GM12878 (cell line): ENCODE data around the gene F12. TPM values are rescaled to one million over a fixed set of nuclear protein-coding genes. Genes with fewer than 3 reads are reported as not detected.

Experiments used
- ATAC-seq: fragments of 200-7000 bp; cut with Tn5 transposase; 3 replicates; pipeline ENCODE4 v1.9.1; 2020; ENCODE audit warnings: mild to moderate bottlenecking, moderate library complexity
- BruUV-seq: library from RNA; stranded (reverse); fragments of 400-500 nt; replicated peaks from 2 replicates; lab custom pipeline; 2021; lab: Mats Ljungman, UMichigan
- CTCF ChIA-PET: fragments of 300-600 bp; sonication (Branson Sonifier 250); formaldehyde crosslinking; extraction: SDS; loops from one replicate; lab custom pipeline; 2021; ENCODE audit warnings: inconsistent platforms; lab: Yijun Ruan, JAX
- POLR2A ChIA-PET: fragments of 350-600 bp; formaldehyde crosslinking; extraction: SDS; loops from one replicate; lab custom pipeline; 2021; ENCODE audit warnings: inconsistent platforms; lab: Charles Lee
- RAD21 ChIA-PET: fragments of 300-600 bp; sonication (Branson Sonifier 250); formaldehyde crosslinking; loops from one replicate; lab custom pipeline; 2023; ENCODE audit warnings: antibody characterized with exemption; ENCODE audit not compliant: unreplicated experiment; lab: Charles Lee
- SMC1A ChIA-PET: fragments of 300-600 bp; sonication (Branson Sonifier 250); formaldehyde crosslinking; loops from one replicate; lab custom pipeline; 2023; ENCODE audit not compliant: unreplicated experiment, uncharacterized antibody; lab: Charles Lee
- DNase-seq: peaks from one replicate; pipeline ENCODE4 v3.0.0-alpha.2; 2011; ENCODE audit warnings: low read depth, low spot score
- FAIRE-seq: peaks from 3 replicates; lab custom pipeline; 2011; peaks lifted over from hg19 to GRCh38; lab: Jason Lieb, UNC
- H2AFZ ChIP-seq: 2 replicates; pipeline ENCODE4 v1.6.0; 2011; ENCODE audit warnings: low read depth, low read length, control low read depth; ENCODE audit not compliant: control insufficient read depth
- H3K27ac ChIP-seq: 2 replicates; pipeline ENCODE4 v1.5.1; 2011; ENCODE audit warnings: control low read depth; ENCODE audit not compliant: control insufficient read depth, insufficient read depth
- H3K27me3 ChIP-seq, 2 experiments: replicated peaks in 1 of 2; 2 replicates each; pipeline versions ENCODE4 v1.6.0 to v1.6.1; 2011; ENCODE audit warnings: low read length in 1 of 2; ENCODE audit not compliant: control insufficient read depth in 2 of 2, insufficient read depth in 2 of 2
- H3K36me3 ChIP-seq, 2 experiments: 2 replicates each; pipeline ENCODE4 v1.5.1; 2011; ENCODE audit warnings: low read length in 1 of 2; ENCODE audit not compliant: control insufficient read depth in 2 of 2, insufficient read depth in 2 of 2
- H3K4me1 ChIP-seq: 2 replicates; pipeline ENCODE4 v1.6.1; 2011; ENCODE audit warnings: mild to moderate bottlenecking, low read length, moderate library complexity, mixed read lengths; ENCODE audit not compliant: control insufficient read depth, insufficient read depth
- H3K4me2 ChIP-seq: 2 replicates; pipeline ENCODE4 v1.6.0; 2011; ENCODE audit warnings: control low read depth; ENCODE audit not compliant: control insufficient read depth, insufficient read depth
- H3K4me3 ChIP-seq: fragments of 200-600 bp; sonication (generic); 2 replicates; pipeline ENCODE4 v1.5.1; 2016
- H3K79me2 ChIP-seq: 2 replicates; pipeline ENCODE4 v1.6.0; 2011; ENCODE audit warnings: low read length; ENCODE audit not compliant: control insufficient read depth, insufficient read depth
- H3K9ac ChIP-seq: 2 replicates; pipeline ENCODE4 v1.8.0; 2011; ENCODE audit warnings: low read length, control low read depth, mixed read lengths; ENCODE audit not compliant: control insufficient read depth, insufficient read depth
- H3K9me3 ChIP-seq: replicated peaks from 3 replicates; pipeline ENCODE4 v1.5.1; 2011; ENCODE audit warnings: mild to moderate bottlenecking, low read length; ENCODE audit not compliant: control insufficient read depth, insufficient read depth
- H4K20me1 ChIP-seq: 2 replicates; pipeline ENCODE4 v1.6.0; 2011; ENCODE audit not compliant: control insufficient read depth, insufficient read depth
- ATF3 ChIP-seq: IDR thresholded peaks from 2 replicates; pipeline ENCODE4 v1.6.1; 2011; ENCODE audit warnings: low read depth, mild to moderate bottlenecking, low read length, moderate library complexity, borderline replicate concordance; ENCODE audit errors: extremely low read depth
- HDAC2 ChIP-seq: fragments of 200-600 bp; sonication (generic); IDR thresholded peaks from 2 replicates; pipeline ENCODE4 v1.6.1; 2017
- MEF2B ChIP-seq: fragments of 450-650 bp; IDR thresholded peaks from 2 replicates; pipeline ENCODE4 v1.6.1; 2018; ENCODE audit warnings: mild to moderate bottlenecking, moderate library complexity; ENCODE audit not compliant: partially characterized antibody, poor library complexity, severe bottlenecking
- MTA2 ChIP-seq: fragments of 450-650 bp; IDR thresholded peaks from 2 replicates; pipeline ENCODE4 v1.6.1; 2016; ENCODE audit warnings: low read depth, mild to moderate bottlenecking, moderate library complexity
- MTA3 ChIP-seq: IDR thresholded peaks from 2 replicates; pipeline ENCODE4 v1.6.1; 2012; ENCODE audit warnings: low read length, inconsistent platforms, borderline replicate concordance
- SPI1 ChIP-seq: IDR thresholded peaks from 2 replicates; pipeline ENCODE4 v1.6.1; 2011; ENCODE audit warnings: low read depth, mild to moderate bottlenecking, low read length, moderate library complexity, borderline replicate concordance; ENCODE audit not compliant: insufficient read depth
- SREBF2 ChIP-seq: IDR thresholded peaks from 2 replicates; pipeline ENCODE4 v1.6.1; 2012; ENCODE audit warnings: mild to moderate bottlenecking, low read length
- ZBED1 ChIP-seq: IDR thresholded peaks from 2 replicates; pipeline ENCODE4 v1.6.1; 2016; ENCODE audit warnings: borderline replicate concordance
- ZSCAN29 ChIP-seq: fragments of 450-650 bp; IDR thresholded peaks from 2 replicates; pipeline ENCODE4 v1.6.1; 2017; ENCODE audit warnings: mild to moderate bottlenecking, moderate library complexity
- WGBS: methylation state at CpG from one replicate; pipeline ENCODE4 v1.1.6; 2016; ENCODE audit warnings: low lambda C conversion rate; ENCODE audit not compliant: insufficient replicate concordance, insufficient coverage; ENCODE audit errors: missing lambda C conversion rate; 5-methylcytosine and 5-hydroxymethylcytosine counted together
- in situ Hi-C: fragments of 300-500 bp; cut with MboI; formaldehyde crosslinking; loops from 9 replicates; pipeline ENCODE4 v1.14.3; 2018; ENCODE audit warnings: mixed read lengths
- intact Hi-C: fragments of 100-400 bp; cut with micrococcal nuclease; formaldehyde crosslinking; loops from one replicate; pipeline ENCODE4 v1.14.2; 2022; ENCODE audit not compliant: unreplicated experiment
- polyA plus RNA-seq, 11 experiments: library from polyadenylated mRNA; depleted of rRNA in 4 of 11; unstranded in 6 of 11; stranded (reverse) in 5 of 11; fragments of >200 nt; fragmentation: Nextera tagmentation in 4 of 11; fragmentation: Illumina TruSeq in 1 of 11; extraction: Ambion mirVana in 4 of 11; extraction: Trizol in 1 of 11; gene quantifications; 1 replicate in 1 of 11; 2 replicates in 10 of 11; pipeline versions ENCODE4 v1.2.1 to v1.2.3, GENCODE V29; 2011 to 2016; ENCODE audit warnings: inconsistent platforms in 2 of 11, missing spikeins in 2 of 11, low read depth in 1 of 11
- total RNA-seq, 4 experiments: library from RNA; depleted of rRNA in 3 of 4; stranded (reverse); fragments of >200 nt in 3 of 4; fragmentation: Illumina TruSeq in 1 of 4; extraction: Trizol in 1 of 4; gene quantifications; 2 replicates each; pipeline versions ENCODE4 v1.2.1 to v1.2.3, GENCODE V29; 2013 to 2021

The F12 gene
- total and polyA plus RNA-seq, 10 of the 15 experiments (the other 5 are each of a cell fraction or from before 2014, with no cell fraction given) = 0.25 to 11.3 (median 5.5) TPM

GRCh38 chr5:177448244-177448950 lies 39.0 kb upstream of the F12 start:
- BruUV-seq = no TSS peak
- H3K36me3 ChIP-seq = no peaks in the 10 kb centered on the region; a peak in 2 of 4 replicates
- POLR2A ChIA-PET = interaction anchor here (0.8 to 13.6 kb wide), 10 partner anchors 11 to 86 kb away, joined by 3 to 358 read pairs (median 8); partner anchors contain the start of genes F12 and GRK6
- SMC1A ChIA-PET = interaction anchor here (0.7 to 7.2 kb wide), 19 partner anchors 10 to 195 kb away, joined by 3 to 105 read pairs (median 4); partner anchors contain the start of genes F12, PDLIM7 and PFN3
- in situ Hi-C loops (loop anchor here (5.0 kb wide), 1 partner anchor 131 kb away; no protein-coding TSS in a partner anchor), intact Hi-C loops (loop anchor here (2.0 kb wide), 1 partner anchor 18 kb away; no protein-coding TSS in a partner anchor)
- RAD21 ChIA-PET = interaction anchor here (1.1 to 13.5 kb wide), 12 partner anchors 19 to 147 kb away, joined by 3 to 291 read pairs (median 6); partner anchors contain the start of genes GRK6 and PDLIM7
- H2AFZ ChIP-seq = no peak overlapping the region
- CTCF ChIA-PET = interaction anchor here (0.9 to 16.4 kb wide), 12 partner anchors 9 to 130 kb away, joined by 3 to 391 read pairs (median 7); partner anchors contain the start of genes GRK6 and PFN3
- peak overlapping the region; percentile 67; the same call in 1 of the 2 replicates for H3K4me3 ChIP-seq
- H3K27ac ChIP-seq = peak overlapping the region; percentile 58
- H3K4me1 ChIP-seq = peaks cover 37% of the 10 kb centered on the region
- no peaks in the 10 kb centered on the region for H4K20me1 ChIP-seq
- H3K9me3 ChIP-seq = no peaks in the 10 kb centered on the region
- peaks cover 14% of the 10 kb centered on the region for H3K79me2 ChIP-seq
- DNase-seq = no peak
- peak overlapping the region; percentile 94 for H3K4me2 ChIP-seq
- WGBS = 47% methylated on average over 6 of the region's 6 CpGs
- peak; percentile 19 for ATAC-seq
- FAIRE-seq = no peak
- H3K9ac ChIP-seq = peak overlapping the region; percentile 51
- no peaks in the 10 kb centered on the region for H3K27me3 ChIP-seq
- TF ChIP-seq HDAC2 (no peak), ATF3 (no peak), MEF2B (peak; percentile 90), ZSCAN29 (no peak), MTA3 (no peak), ZBED1 (no peak), SPI1 (peak; percentile 69; the same call in 1 of the 2 replicates), MTA2 (0 out of 2 replicates have a peak, but pooled peaks have one; percentile 5), SREBF2 (no peak)
- TF ChIP-seq, all 136 proteins: peak for 3
